ENCODE data around the gene USP19. TPM values are rescaled to one million over a fixed set of nuclear protein-coding genes. Genes with fewer than 3 reads are reported as not detected.
A peak's percentile ranks its signal among the peaks of the same experiment; 100 is the strongest.

USP19 gene, protein sequence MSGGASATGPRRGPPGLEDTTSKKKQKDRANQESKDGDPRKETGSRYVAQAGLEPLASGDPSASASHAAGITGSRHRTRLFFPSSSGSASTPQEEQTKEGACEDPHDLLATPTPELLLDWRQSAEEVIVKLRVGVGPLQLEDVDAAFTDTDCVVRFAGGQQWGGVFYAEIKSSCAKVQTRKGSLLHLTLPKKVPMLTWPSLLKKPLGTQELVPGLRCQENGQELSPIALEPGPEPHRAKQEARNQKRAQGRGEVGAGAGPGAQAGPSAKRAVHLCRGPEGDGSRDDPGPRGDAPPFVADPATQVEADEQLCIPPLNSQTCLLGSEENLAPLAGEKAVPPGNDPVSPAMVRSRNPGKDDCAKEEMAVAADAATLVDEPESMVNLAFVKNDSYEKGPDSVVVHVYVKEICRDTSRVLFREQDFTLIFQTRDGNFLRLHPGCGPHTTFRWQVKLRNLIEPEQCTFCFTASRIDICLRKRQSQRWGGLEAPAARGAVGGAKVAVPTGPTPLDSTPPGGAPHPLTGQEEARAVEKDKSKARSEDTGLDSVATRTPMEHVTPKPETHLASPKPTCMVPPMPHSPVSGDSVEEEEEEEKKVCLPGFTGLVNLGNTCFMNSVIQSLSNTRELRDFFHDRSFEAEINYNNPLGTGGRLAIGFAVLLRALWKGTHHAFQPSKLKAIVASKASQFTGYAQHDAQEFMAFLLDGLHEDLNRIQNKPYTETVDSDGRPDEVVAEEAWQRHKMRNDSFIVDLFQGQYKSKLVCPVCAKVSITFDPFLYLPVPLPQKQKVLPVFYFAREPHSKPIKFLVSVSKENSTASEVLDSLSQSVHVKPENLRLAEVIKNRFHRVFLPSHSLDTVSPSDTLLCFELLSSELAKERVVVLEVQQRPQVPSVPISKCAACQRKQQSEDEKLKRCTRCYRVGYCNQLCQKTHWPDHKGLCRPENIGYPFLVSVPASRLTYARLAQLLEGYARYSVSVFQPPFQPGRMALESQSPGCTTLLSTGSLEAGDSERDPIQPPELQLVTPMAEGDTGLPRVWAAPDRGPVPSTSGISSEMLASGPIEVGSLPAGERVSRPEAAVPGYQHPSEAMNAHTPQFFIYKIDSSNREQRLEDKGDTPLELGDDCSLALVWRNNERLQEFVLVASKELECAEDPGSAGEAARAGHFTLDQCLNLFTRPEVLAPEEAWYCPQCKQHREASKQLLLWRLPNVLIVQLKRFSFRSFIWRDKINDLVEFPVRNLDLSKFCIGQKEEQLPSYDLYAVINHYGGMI (N-terminal part only)
- 29.0 TPM for total RNA-seq

DNA sequence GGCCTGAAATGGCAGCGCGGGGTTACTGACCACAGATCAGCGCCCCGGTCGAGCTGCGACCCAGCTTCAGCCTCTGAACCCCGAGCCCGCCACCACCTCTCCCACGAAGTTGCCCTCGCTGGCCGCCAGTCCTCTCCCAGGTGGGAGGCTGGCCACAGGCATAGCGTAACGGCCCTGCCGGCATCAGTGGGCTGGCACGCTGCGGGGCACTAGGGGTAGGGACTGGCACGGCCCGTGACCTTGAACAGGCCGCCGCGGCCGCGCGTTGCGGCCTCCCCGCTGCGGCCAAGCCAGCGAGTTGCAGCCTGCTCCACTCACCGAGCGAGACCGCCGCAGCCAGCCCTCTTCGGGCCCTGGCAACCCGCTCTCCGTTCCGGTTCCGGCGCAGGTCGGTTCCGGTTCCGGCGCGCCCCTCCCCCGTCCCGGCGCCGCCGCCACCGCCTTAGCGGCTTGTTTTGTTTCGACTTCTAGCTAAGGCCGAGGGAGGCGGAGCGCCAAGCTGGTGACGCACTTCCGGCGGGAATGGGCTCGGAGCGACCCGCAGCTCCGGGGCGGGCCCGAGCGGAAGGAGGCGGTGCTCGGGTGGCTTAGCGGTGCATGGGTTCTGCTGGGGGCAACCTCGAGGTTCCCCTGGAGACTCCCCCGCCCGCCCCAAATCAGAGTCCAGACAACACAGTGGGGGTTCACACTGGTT is at the start of gene USP19:
USP19 (minus strand) TSS at position 386 of the 694 bp plus-strand sequence. CDS start 1,678 bp downstream, outside the sequence.
- DNase-seq: peak; percentile 89

- no peak for DNase-seq
These were observed 46.3 kb upstream of the USP19 start for GRCh38 chr3:49166752-49167556.

DNA sequence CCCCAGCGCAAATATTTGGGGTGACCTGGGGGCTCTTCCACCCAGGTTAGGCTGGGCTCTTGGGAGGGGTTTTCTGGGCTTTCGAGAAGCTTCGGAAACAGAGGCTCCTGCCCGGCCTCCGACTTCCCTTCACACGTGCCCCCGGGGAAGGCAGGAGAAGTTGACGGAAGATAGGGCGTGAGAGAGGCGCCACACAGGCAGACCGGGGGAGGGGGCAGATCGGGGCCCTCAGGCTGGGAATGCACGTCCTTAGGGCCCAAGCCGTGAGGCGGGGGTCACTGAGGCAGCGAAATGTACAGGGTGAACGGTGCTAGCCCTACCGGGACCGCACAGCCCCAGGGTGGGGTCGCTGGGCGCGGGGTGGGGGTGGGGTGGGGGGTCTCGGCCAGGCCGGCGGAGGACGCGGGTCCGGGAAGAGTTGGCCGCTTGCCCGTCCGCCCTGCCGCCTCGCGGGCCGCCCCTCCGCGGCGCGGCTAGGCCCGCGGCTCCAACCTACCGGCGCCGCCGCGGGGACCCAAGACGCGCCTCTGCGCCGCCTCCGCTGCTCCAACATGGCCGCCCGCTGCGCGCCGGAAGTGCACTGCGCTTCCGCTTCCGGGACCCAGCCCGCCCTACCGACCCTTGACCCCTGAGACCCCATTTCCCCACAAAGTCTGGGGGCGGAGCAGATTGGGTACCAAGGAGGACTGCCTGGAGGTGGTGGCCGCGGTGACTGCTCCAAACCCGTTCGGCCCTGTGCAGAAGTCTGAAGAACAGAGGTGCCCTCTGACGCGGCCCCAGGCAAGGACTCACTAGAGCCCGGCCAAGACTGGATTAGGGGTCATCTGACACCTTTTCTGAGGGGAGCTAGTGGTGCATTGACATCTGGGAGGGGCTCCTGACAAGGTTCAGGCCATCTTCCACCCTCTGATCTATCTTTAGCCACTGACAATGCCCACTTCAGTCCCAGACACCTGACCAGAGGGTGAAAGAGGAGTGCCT is 45.4 kb upstream of the USP19 start, which contains the start of gene CCDC71:
CCDC71 (minus strand) TSS at position 561 of the 981 bp plus-strand sequence. CDS start 2,123 bp downstream, outside the sequence.
- DNase-seq: peak; percentile 39

DNA sequence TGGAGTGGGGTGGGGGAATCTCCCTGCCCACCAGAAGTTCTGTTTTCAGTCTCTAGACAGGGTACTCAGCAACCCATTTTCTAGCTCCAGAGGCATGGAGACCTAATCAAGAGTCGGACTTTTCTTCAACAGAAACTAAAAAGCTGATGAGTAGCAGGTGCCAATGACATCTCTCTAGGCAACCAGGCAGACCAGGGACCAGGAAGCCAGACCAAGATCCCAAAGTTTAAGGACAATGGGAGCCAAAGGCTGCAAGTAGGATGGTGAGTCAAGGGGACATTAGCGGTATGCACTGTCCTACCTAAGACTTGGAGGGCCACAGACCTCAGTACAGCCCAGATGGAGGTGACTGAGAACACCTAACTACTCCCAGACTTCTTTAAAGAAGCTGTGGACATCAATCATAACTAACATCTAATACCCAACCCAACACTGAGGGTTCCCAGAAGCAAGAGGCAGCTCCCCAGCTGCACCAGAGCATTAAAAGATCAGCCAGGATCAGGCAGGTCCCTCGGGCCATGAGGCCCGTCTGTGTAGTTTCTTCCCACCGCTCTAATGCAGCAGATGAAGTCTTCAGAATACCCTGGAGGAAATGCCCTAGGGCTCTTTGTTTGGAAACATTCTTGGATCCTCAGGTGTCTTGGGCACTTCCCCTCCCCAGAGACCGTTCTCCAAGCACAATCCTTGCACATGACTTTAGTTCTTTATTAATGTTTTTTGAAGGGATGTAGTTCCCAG is 44.5 kb upstream of the USP19 start:
- no peak for DNase-seq

- no peak for DNase-seq
These were observed 43.0 kb upstream of the USP19 start for GRCh38 chr3:49163609-49164008.

- DNase-seq: no peak
These were observed 42.3 kb upstream of the USP19 start for GRCh38 chr3:49162751-49163419.

DNA sequence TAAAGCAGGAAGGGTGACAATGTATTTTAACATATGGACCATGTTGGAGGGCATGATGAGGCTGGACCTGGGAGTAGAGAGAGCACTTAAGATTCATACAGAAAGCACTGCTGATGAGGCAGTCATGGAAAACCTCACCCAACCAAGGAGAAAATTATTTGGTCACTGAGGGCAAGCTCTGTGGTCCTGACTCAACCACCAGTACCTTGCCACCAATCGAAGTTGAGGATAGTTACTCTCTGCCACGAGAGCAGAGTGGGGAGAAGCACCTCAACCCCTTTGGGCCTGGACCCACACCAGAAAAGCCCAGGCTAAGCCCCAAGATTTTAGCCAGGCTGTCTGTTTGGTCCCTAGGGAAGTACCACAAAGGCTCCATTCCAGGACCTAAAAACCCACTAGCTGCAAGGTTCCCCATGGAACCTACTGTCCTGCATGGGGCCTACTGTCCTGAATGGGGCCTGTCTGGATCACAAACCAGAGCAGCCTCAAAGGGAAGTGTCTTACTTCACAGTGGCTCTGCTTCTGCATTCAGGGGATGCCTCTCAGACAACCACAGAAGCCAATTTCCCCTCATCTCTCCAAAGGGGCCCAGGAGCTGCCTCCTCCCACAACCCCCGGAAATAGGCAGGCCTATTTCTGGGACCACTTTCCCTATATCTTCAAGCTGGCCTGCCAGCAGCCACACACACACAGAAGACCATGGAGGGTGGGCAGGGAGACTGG is 41.3 kb upstream of the USP19 start:
- DNase-seq: no peak

- no peak for DNase-seq
These were observed 40.6 kb upstream of the USP19 start for GRCh38 chr3:49161197-49161596.

GRCh38 chr3:49158792-49159191 is 38.2 kb upstream of the USP19 start:
- no peak for DNase-seq

DNA sequence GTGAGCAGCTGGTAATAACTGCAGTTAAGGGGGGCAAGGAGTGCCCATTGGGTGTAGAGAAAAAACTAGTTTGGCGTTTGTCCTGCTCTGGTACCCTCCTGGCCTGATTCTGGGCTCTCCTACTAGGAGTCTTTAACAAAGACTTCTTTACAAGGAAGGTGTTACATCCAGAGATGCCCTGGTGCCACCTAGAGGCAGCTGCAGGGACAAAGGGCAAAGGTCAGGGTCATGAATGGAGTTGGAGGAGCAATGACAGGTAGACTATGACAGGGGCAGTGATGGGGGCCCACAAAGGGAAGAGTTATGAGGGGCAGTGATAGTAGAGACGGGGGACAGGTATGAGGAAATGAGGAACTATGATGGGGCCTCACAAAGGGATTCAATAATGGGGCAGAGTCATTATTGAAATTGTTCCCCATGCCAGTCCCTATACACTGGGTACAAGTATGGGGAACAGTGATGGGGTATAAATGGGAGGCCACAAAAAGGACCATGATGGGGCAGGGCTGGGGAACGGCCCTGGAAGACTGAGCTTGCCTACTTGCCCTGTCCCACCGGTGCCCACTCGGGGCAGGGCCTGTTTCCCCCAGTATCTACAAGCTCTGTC is 37.6 kb upstream of the USP19 start:
- DNase-seq: no peak

- no peak for DNase-seq
These were observed 36.7 kb upstream of the USP19 start for GRCh38 chr3:49157289-49157688.

- no peak for DNase-seq
These were observed 32.8 kb upstream of the USP19 start for GRCh38 chr3:49153349-49153912.

GRCh38 chr3:49151610-49152009 is 31.0 kb upstream of the USP19 start:
- DNase-seq: no peak

DNA sequence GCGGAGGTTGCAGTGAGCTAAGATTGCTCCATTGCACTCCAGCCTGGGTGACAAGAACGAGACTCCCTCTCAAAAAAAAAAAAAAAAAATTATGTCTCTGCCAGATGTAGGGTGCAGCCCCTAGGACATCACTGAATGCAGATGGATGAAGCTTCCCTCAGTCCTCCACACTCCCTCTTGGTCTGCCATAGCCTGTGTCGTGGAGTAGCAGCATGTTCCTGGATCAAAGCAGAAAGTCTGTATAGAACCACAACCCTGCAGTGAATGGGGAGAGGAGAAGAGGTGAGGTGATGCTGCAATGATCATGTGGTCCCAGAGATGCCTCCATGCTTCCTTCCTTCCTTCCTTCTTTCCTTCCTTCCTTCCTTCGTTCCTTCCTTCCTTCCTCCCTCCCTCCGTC is 27.5 kb upstream of the USP19 start:
- DNase-seq: no peak

DNA sequence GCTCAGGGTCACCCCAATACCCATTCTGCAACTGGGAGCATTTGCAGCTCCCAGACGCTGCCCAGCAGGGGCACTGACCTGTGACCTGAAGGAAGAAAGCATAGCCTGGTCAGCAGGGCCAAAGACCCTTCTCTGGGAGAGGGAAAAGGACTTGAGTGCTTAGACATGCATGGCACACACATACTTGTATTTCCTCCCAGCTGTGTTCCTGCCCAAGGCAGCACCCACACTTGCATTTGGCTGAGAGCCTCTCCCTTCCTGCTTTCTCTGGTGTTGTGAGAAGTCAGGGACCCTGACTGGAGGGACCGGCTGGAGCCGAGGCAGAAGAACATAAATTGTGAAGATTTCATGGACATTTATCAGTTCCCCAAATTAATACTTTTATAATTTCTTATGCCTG is 19.5 kb upstream of the USP19 start:
- no peak for DNase-seq

DNA sequence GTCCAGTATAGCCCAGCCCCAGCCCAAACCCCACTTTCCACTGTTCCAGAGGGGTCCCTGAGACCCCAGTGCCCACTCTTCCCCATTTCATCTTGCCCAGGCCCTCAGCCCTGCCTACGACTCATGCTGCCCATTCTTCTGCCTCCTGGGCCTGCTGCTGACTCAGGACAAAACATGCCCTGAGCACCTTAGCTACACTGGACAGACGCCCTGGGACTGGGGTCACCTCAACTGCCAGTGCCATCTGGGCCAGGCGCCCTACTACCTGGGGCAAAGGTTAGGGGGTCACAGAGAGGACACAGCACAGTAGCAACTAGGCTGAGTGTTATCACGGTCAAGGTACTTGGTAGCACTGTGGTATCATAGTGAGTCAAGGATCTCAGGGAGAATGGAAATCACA is 14.9 kb upstream of the USP19 start:
- no peak for DNase-seq

Measured in skin of body (tissue), 2 donors.